Mucosa of rectum (tissue), 2 donors: ENCODE measurements around the gene CDH24.

ENCODE experiments used
- H3K27ac ChIP-seq, 2 donors: one replicate each; pipeline ENCODE4 v1.7.0; 2013; ENCODE audit warnings: inconsistent platforms in 2 of 2, low read depth in 2 of 2, low read length in 2 of 2
- H3K27me3 ChIP-seq, 2 donors: one replicate each; pipeline ENCODE4 v1.7.0; 2013; ENCODE audit warnings: low read length in 2 of 2; ENCODE audit not compliant: control insufficient read depth in 2 of 2, insufficient read depth in 2 of 2
- H3K36me3 ChIP-seq, 2 donors: one replicate each; pipeline ENCODE4 v1.7.0; 2013; ENCODE audit warnings: low read length in 2 of 2; ENCODE audit not compliant: control insufficient read depth in 2 of 2, insufficient read depth in 2 of 2
- H3K4me1 ChIP-seq, 2 donors: one replicate each; pipeline ENCODE4 v1.7.0; 2013; ENCODE audit warnings: low read length in 2 of 2, mild to moderate bottlenecking in 1 of 2; ENCODE audit not compliant: control insufficient read depth in 2 of 2, insufficient read depth in 2 of 2
- H3K4me3 ChIP-seq, 2 donors: one replicate each; pipeline ENCODE4 v1.7.0; 2013; ENCODE audit warnings: low read length in 2 of 2
- H3K9ac ChIP-seq, 2 donors: one replicate each; pipeline ENCODE4 v1.7.0; 2013; ENCODE audit warnings: low read length in 2 of 2, low read depth in 1 of 2, mild to moderate bottlenecking in 1 of 2
- H3K9me3 ChIP-seq, 2 donors: one replicate each; pipeline ENCODE4 v1.7.0; 2013; ENCODE audit warnings: low read length in 2 of 2; ENCODE audit not compliant: control insufficient read depth in 2 of 2
- donor health status: healthy.
- donor health status: Normal muscosa, but diverticular disease.

Gene CDH24, protein sequence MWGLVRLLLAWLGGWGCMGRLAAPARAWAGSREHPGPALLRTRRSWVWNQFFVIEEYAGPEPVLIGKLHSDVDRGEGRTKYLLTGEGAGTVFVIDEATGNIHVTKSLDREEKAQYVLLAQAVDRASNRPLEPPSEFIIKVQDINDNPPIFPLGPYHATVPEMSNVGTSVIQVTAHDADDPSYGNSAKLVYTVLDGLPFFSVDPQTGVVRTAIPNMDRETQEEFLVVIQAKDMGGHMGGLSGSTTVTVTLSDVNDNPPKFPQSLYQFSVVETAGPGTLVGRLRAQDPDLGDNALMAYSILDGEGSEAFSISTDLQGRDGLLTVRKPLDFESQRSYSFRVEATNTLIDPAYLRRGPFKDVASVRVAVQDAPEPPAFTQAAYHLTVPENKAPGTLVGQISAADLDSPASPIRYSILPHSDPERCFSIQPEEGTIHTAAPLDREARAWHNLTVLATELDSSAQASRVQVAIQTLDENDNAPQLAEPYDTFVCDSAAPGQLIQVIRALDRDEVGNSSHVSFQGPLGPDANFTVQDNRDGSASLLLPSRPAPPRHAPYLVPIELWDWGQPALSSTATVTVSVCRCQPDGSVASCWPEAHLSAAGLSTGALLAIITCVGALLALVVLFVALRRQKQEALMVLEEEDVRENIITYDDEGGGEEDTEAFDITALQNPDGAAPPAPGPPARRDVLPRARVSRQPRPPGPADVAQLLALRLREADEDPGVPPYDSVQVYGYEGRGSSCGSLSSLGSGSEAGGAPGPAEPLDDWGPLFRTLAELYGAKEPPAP

DNA sequence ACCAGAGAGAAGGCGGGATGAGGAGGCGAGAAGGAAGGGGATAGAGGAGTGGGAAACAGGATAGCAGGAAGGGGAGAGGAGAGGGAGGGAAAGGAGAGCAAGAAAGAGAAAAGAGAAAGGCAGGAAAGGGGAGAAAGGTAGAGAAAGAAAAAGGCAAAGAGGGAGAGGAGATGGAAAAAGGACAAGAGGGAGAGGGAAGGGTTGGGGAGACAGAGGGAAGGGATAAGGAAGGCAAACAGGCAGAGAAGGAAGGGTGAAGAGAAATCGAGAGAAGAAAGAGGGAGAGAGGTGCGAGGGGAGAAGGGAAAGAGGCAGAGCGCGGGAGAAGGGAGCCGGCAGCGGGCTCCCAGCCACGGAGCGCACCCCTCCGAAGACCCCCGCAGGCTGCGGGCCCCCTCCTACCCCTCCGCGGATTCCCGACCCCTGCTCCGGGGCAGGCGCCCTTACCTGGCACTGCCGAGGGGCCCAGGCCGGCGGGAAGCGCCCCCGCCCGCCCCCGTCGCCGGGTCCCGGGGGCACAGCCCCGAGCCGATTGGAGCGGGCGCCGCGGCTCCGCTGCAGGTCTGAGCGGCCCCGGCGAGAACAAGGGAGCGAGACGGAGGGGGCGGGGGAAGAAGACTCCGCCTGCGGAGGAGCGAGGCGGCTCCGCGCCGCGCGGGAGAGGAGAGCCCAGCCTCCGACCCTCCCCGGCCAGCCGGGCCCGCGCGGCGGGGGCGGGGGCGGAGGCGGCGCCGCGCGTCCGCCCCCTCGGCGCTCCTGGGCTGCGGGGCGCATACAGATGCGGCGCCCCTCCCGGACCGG is at the start of gene CDH24:
Gene CDH24, minus strand, starts transcription at position 565 of the 801 bp plus-strand sequence. CDS start 1,787 bp downstream, outside the sequence.
- Histone ChIP-seq H3K4me1 (peaks cover 14 to 17% of the 10 kb centered on the region in 2 donors), H3K4me3 (peak within 1 kb of the TSS; percentile 71 to 76), H3K9ac (peak within 1 kb of the TSS; percentile 32 to 65), H3K36me3 (peaks cover 24 to 29% of the 10 kb centered on the region in 2 donors), H3K9me3 (no peaks in the 10 kb centered on the region), H3K27me3 (no peaks in the 10 kb centered on the region), H3K27ac (peak within 1 kb of the TSS in 1 of 2 donors; percentile 32)

DNA sequence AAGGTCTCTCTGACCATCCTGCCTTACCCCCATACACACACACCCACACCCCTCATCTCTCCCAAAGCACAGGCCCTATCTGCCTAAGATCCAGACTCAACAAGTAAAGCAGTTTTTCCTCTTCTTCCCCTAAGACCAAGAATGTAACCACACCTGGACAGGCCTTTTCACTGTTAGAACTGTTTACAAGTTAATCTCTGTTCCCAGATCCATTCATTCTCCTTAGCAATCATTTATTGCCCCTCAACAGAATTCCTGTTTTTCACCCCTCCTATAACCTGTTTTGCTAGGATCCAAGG is 49.4 kb upstream of the CDH24 start:
- no peak overlapping the region for H3K9ac ChIP-seq
- H3K27me3 ChIP-seq, result peaks cover 0 to 12% of the 10 kb centered on the region in 2 donors
- no peaks in the 10 kb centered on the region for H3K4me1 ChIP-seq
- no peak overlapping the region for H3K4me3 ChIP-seq
- H3K36me3 ChIP-seq, result no peaks in the 10 kb centered on the region
- no peak overlapping the region for H3K27ac ChIP-seq
- H3K9me3 ChIP-seq, result no peaks in the 10 kb centered on the region

DNA sequence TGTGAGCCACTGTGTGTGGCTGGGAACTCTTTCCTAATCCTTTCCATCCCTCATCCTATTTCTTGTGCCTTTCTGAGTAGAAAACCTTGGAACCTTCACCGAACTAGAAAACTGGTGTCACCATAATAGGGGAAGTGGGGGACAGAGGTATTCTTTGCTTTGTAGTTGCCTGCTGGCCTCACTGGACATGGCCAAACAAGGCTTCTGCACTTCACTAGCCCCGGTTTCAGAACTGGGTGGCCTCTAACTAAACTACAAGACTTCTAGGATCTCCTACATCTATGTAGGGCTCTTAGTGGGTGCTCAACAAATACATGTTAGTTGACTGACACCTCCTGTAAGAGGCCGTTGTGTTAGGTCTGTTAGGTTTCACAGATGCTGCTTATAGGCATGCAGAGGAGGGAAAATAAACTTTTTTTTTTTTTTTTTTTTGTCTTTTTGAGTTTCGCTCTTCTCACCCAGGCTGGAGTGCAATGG is 48.1 kb upstream of the CDH24 start:
- H3K9me3 ChIP-seq, result no peaks in the 10 kb centered on the region
- no peak overlapping the region for H3K27ac ChIP-seq
- peaks cover 0 to 2% of the 10 kb centered on the region in 2 donors for H3K27me3 ChIP-seq
- no peaks in the 10 kb centered on the region for H3K4me1 ChIP-seq
- H3K9ac ChIP-seq, result no peak overlapping the region
- no peak overlapping the region for H3K4me3 ChIP-seq
- H3K36me3 ChIP-seq, result no peaks in the 10 kb centered on the region

DNA sequence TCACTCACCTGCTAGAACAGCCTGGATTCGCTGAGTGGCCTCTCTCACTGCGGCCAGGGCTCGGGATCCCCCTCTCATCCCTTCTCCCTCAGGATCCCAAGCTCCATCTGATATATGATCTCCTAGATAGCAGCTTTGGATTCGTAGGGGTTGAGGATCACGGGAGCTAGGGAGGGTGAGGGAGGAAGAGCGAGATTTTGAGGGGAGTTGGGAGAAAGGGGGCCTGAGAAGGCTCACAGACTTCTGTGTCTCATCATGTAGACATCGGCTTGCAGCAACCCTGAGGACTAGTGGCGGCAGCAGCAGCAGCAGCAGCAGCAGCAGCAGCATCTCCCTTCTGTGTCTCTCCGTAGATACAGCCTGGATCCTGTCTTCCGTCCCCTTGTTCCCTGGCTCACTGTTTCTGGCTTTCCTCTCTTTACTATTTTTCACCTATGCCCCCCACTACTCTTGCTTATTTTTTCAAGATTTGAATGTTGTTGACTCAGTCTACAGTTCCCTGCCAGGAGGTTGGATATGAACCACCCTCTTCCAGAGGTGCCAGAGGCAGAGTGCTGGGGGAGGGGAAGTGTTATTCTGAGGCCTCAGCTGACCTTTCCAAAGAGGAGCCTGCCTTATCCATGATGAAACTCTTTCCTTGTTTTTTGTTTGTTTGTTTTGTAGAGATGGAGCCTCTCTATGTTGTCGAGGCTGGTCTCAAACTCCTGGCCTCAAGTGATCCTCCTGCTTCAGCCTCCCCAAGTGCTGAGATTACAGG is 47.4 kb upstream of the CDH24 start, which contains the start of gene CIROP:
Gene CIROP, minus strand, starts transcription at position 399 of the 757 bp plus-strand sequence. Its CDS starts 69 bp downstream, at position 330.
- Histone ChIP-seq H3K4me1 (no peaks in the 10 kb centered on the region), H3K27ac (no peak within 1 kb of the TSS), H3K27me3 (no peaks in the 10 kb centered on the region), H3K4me3 (no peak within 1 kb of the TSS), H3K36me3 (no peaks in the 10 kb centered on the region), H3K9me3 (no peaks in the 10 kb centered on the region), H3K9ac (no peak within 1 kb of the TSS)

DNA sequence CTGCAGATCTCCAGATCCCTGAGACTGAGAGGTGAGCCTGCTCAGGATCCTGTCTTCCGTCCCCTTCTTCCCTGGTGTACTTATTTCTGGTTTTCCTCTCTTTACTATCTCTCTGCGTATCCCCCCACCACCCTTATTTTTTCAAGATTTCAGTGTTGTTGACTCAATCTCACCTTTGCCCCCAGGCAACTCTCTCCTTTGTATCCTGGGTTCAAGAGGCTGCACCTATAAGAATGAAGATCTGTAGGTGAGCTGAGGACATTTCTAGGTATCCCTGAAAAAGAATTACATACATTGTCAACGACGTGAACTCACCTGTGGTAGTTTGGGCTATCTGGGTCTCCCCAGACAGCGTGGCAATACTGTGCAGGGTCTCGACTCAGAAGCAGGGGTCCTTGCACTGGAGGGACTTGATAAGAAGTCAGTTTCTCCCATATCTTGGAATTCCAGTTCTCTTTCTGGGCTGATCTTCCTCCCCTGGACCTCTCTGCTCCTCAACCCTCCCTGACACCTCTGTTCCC is 46.8 kb upstream of the CDH24 start:
- H3K27ac ChIP-seq, result no peak overlapping the region
- no peaks in the 10 kb centered on the region for H3K9me3 ChIP-seq
- no peak overlapping the region for H3K9ac ChIP-seq
- H3K4me3 ChIP-seq, result no peak overlapping the region
- no peaks in the 10 kb centered on the region for H3K27me3 ChIP-seq
- H3K36me3 ChIP-seq, result peaks cover 0 to 2% of the 10 kb centered on the region in 2 donors
- no peaks in the 10 kb centered on the region for H3K4me1 ChIP-seq

DNA sequence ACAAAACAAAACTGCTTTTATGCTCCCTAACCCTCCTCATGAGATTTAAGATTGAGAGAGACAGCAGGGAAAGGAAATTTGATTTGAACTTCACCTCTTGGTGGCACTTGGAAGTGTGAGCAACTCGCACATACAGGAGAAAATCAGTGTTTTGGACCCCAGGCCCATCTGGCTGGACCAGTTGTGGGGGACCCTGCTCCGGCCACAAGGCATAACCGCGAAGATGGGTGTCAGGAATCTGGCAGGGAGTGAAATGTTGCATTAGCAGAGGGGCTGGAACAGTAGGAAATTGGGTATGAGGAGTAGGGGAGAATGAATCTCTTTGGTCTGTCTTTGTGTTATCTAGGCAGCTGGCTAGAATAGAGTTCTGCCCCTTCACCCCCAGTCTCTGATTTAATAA is 46.3 kb upstream of the CDH24 start:
- no peak overlapping the region for H3K4me3 ChIP-seq
- H3K9me3 ChIP-seq, result no peaks in the 10 kb centered on the region
- no peaks in the 10 kb centered on the region for H3K4me1 ChIP-seq
- no peaks in the 10 kb centered on the region for H3K27me3 ChIP-seq
- no peak overlapping the region for H3K9ac ChIP-seq
- no peak overlapping the region for H3K27ac ChIP-seq
- peaks cover 3 to 8% of the 10 kb centered on the region in 2 donors for H3K36me3 ChIP-seq

DNA sequence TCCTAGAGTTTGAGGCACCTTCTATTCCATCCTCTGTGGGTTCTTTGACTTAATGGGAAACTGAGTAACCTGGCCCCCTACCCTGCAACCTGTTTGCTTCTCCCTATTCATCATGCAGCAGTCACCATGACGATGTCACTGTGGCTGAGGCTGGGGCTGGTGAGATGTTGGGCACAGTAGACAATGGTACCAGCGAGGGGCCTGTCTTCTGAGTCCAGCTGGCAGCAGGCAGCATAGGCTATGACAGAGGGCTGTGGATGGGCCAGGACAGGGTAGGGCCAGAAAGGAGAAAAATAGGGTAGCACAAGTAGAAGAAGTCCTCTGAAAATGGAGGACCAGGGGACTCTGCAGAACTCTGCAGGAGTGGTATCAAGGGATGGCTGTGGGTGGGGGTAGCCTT is 45.5 kb upstream of the CDH24 start:
- no peaks in the 10 kb centered on the region for H3K9me3 ChIP-seq
- no peak overlapping the region for H3K27ac ChIP-seq
- no peaks in the 10 kb centered on the region for H3K4me1 ChIP-seq
- H3K4me3 ChIP-seq, result no peak overlapping the region
- no peak overlapping the region for H3K9ac ChIP-seq
- peaks cover 10 to 14% of the 10 kb centered on the region in 2 donors for H3K36me3 ChIP-seq
- no peaks in the 10 kb centered on the region for H3K27me3 ChIP-seq

DNA sequence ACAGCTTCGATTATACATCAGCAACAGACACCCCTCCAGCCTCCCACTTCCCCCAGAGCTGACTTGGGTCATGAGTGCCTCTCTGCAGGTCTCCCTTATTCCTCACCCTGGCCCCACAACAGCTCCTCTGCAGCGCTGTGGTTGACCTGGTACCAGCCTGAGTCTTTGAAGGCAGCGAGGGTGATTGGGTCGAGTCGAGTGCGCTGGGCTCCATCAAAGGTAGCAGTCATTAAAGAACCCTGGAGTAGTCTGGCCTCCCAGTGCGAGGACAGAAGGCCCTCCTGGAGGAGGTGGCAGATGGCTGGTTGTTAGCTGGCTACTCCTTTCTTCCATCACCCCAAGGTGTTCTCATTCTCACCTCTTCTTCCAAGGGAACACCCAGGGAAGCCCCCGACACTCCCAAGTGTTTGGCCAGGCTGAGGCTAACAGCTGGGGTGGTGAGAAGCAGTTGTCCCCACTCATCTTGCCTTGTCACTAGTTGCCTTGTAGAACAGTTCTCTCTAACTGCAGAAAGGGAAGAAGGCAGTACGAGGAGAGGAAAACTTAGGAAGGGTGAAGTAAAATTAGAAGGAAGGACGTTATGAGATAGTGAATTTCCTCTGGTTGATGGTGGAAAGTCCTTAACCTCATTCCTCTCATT is 44.8 kb upstream of the CDH24 start:
- Histone ChIP-seq H3K27me3 (no peaks in the 10 kb centered on the region), H3K9ac (no peak overlapping the region), H3K27ac (no peak overlapping the region), H3K4me1 (peaks cover 0 to under 1% of the 10 kb centered on the region in 2 donors), H3K4me3 (no peak overlapping the region), H3K9me3 (no peaks in the 10 kb centered on the region), H3K36me3 (peaks cover 15 to 18% of the 10 kb centered on the region in 2 donors)
